ENCODE data around the gene RALBP1. TPM values are rescaled to one million over a fixed set of nuclear protein-coding genes. Genes with fewer than 3 reads are reported as not detected.

Gene RALBP1
- total RNA-seq, 1 donor: 91.0 TPM

- DNase-seq (ENCODE audit: low read depth in 2 of 3, low spot score in 2 of 3): no peak
Observed at GRCh38 chr18:9506046-9506792, 30.9 kb downstream of the RALBP1 start.

DNA sequence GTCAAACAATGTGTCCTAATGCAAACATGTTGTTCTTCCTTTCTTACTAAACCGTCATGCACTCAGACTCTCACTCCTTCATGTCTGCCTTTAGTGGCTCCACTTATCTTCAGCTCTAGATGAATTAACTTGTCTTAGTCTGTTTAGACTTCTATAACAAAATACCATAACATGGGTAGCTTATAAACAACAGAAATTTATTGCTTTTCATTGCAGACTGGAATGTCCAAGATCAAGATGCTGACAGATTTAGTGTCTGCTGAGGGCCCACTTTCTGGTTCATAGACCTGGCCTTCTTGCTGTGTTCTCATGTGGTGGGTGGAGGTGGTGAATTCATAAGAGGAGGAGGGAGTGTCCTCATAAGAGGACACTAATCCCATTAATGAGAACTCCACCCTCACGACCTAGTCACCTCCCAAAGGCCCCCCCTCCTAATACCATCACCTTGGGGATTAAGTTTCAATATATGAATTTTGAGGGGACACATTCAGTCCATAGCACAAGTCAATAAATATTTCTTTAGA lies 32.3 kb downstream of the RALBP1 start:
- no peak for DNase-seq (ENCODE audit: low read depth in 2 of 3, low spot score in 2 of 3)

DNA sequence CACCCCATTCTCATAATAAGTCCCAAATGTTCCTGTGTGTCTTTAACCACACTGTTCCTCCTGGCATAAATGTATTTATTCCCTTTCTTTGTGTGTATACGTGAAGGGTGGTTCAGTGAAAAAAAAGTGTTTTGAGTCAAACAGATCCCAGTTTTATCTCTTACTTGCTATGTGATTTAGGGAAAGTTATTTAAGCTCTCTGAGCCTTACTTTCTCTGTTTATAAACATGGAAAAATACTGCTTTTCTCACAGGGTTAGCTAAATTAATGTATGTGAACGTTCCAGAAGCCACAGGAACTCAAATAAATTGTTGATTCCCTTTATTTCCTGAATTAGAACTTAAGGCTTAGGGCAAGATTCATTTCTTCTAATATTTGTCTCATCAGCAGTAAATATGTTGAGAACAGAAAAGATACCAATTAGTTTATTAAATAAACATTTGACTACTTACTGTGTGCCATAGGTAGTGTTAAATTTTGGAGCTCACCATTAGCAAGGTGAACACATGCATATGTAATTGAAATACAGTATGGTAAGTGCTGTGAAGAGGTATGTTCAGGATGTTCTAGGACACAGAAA lies 33.2 kb downstream of the RALBP1 start:
- no peak for DNase-seq (ENCODE audit: low read depth in 2 of 3, low spot score in 2 of 3)

- DNase-seq (ENCODE audit: low read depth in 2 of 3, low spot score in 2 of 3): no peak
Observed at GRCh38 chr18:9513971-9514512, 38.7 kb downstream of the RALBP1 start.

- peak; percentile 7 to 58 (median 40) for DNase-seq (ENCODE audit: low read depth in 2 of 3, low spot score in 2 of 3)
Observed at GRCh38 chr18:9516437-9517064, 41.2 kb downstream of the RALBP1 start.

DNA sequence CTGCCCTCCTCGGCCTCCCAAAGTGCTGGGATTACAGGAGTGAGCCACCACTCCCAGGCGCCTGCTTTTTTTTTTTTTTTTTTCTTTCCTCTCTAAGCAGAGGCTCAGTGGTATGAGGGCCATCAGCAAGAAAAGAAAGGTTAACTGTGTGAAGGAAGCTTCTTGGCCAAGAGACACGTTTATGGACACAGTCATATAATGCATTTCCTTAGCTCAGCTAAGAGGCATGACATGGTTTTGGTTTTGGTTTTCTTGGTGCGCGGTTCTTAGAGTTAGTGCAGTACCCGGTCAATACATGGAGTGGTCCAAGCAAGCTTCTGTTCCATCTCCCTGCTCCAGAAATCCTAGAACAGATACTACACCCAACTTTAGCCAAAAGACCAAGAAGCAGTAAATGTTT lies 42.6 kb downstream of the RALBP1 start:
- no peak for DNase-seq (ENCODE audit: low read depth in 2 of 3, low spot score in 2 of 3)

DNA sequence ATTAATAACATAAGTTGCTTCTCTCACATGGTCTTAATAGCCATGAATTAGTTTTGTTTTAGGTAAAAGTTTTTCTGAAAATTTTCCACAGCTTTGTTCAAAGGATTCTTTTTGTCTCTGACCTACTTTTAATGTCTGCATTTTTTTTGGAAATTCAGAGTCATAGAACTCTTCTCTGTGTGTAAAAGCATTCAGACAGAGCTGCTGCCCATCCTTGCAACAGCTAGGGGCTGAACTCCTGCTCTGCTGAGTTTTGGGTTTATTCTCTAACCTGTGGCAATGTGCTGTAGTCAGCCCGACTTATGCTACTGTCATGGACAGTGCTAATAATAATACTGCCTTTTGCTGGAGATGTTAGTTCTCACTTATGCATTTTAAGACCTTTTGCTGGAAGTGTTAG lies 44.1 kb downstream of the RALBP1 start:
- no peak for DNase-seq (ENCODE audit: low read depth in 2 of 3, low spot score in 2 of 3)

DNA sequence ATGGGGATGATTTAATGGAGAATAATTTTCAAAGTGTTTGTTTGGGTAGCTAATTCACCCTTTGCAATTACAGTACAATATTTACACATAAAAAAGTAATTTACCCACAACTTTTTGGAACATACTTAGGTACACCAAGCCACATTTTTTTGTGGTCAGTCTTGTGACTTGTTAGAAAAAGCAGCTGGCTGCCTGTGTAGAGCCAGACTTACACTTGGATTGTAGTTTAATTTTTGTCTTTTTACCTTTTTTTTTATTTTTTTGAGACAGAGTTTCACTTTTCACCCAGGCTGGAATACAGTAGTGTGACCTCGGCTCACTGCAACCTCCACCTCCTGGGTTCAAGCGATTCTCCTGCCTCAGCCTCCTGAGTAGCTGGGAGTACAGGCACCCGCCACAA lies 45.4 kb downstream of the RALBP1 start:
- DNase-seq (ENCODE audit: low read depth in 2 of 3, low spot score in 2 of 3): peak in 1 of 3 donors; percentile 36

DNA sequence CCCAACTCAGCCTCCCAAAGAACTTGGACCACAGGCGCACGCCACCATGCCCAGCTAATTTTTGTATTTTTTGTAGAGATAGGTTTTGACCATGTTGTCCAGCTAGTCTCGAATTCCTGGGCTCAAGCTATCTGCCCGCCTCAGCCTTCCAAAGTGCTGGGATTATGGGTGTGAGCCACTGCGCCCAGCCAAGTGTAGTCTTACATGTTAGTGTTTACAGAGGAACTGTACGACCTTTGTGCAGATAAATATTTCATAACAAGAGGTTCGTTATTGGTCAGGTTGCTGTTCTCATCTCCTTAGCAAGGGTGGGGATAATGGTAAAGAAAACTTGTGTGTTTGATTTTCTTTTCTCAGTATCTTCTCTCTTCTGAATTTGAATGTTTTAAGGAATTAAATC lies 46.5 kb downstream of the RALBP1 start:
- DNase-seq (ENCODE audit: low read depth in 2 of 3, low spot score in 2 of 3): no peak

- DNase-seq (ENCODE audit: low read depth in 2 of 3, low spot score in 2 of 3): no peak
Observed at GRCh38 chr18:9522952-9523351, 47.6 kb downstream of the RALBP1 start.

DNA sequence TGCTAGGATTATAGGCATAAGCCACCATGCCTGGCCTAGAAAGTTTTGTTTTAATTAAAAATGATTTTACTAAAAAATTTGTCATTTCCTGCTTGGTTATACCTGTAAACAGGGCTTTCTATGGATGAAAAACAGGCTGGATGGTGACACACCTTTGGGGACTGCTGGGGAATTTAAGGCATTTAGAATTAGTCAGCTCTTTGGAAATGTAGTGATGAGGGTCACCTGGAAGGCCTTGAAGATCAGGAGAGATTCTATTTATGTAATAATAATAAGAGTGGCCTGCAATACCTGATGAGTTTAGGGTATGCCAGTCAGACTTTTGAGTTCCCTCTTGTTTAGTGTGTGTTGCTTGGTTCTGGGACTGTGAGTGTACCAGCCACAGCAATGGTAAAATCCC lies 51.1 kb downstream of the RALBP1 start:
- no peak for DNase-seq (ENCODE audit: low read depth in 2 of 3, low spot score in 2 of 3)

DNA sequence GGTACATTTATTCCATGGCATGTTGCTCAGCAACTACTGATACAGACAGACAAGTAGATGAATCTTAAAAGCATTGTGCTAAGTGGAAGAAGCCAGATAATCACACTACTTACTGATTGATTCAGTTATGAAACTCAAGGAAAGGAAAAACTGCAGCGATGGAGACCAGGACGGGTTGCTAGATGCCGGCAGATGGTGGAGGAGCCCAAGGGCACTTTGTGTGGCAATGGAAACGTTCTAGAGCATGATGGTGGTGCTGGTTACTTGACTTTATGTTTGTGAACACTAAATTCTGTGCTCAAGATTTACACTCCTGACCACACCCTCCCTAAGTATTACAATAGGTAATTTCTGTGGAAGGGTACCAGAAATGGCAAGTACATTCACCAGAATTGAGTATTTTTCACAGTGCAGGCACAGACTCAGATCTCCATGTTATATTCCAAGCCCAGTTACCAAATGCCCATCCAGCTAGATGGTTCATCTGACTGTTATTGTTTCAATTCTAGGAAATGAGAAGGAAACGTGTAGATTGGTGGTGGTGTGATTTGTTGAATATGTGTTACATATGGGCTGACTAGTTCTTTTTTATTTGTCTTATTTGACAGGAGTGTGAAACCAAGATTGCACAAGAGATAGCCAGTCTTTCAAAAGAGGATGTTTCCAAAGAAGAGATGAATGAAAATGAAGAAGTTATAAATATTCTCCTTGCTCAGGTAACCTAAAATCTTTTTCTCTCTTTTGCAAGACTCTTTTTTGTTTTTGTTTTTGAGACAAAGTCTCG lies 55.1 kb downstream of the RALBP1 start:
- peak in 1 of 3 donors; percentile 5 for DNase-seq (ENCODE audit: low read depth in 2 of 3, low spot score in 2 of 3)

DNA sequence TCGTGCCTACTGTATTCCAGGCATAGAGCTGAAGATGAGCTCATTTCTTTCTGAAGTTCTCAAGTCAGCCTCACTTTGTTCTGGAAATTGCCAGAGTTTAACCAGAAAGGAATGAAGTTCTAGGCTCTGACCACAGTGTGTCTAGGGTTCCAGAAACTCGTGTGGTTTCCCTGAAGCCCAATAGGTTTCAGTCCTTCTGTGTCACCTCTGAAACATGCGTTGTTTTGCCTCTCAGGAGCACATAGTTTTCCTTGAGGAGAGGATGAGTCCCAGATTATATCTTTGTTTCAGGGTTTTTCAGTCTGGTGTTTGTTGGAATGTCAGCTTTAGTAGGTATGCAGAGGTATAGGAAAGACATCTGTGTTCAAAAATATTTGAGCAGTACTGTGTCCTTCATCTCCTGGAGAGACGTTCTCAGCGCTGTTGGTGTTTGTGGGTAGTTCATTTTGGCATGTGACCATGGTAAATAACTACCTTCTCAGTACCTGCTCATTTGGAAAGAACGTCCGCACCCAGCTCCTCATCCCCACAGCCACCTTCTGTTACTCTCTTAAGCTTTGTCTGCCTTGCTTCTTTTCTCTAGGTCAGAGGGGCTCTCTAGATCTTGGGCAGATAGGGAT lies 56.6 kb downstream of the RALBP1 start:
- no peak for DNase-seq (ENCODE audit: low read depth in 2 of 3, low spot score in 2 of 3)

GRCh38 chr18:9534844-9535243 lies 59.5 kb downstream of the RALBP1 start:
- DNase-seq (ENCODE audit: low read depth in 2 of 3, low spot score in 2 of 3): no peak

- no peak for DNase-seq (ENCODE audit: low read depth in 2 of 3, low spot score in 2 of 3)
Observed at GRCh38 chr18:9535430-9535991, 60.2 kb downstream of the RALBP1 start.

DNA sequence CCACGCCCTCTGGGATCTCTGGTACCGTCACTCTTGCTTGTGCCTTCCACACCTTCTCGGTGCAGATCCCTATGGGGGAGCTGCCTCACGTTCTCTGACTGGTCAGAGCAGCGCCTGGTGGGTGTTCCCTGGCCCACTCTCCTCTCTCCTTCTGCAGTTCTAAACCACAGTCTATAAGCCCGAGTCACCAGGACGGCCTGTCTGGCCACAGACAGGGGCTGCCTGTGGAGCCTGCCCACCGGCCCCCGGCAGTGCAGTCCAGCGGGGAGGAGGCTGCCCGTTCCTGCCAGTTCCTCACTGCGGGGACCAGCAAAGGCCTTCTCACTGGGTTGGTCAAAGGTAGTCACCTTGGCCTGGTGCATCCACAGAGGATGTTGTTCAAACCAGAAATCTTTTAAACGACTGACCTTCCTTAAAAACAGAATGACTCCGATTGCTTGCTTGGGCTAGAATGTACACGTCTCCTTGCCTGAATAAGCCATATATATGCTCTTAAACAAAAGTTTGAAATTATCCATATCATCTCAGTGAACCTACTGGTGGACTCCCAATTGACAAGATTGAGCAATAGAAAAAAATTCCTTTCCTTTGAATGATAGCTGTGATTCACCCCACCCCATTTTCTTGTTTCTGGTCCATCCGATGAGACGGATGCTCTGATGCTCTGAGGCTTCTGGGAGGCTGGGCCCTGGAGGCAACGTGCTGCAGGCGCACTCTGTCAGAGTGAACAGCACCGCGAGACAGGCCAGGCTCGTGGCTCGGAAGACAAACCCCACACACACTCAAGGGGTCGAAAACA lies 61.2 kb downstream of the RALBP1 start:
- no peak for DNase-seq (ENCODE audit: low read depth in 2 of 3, low spot score in 2 of 3)

DNA sequence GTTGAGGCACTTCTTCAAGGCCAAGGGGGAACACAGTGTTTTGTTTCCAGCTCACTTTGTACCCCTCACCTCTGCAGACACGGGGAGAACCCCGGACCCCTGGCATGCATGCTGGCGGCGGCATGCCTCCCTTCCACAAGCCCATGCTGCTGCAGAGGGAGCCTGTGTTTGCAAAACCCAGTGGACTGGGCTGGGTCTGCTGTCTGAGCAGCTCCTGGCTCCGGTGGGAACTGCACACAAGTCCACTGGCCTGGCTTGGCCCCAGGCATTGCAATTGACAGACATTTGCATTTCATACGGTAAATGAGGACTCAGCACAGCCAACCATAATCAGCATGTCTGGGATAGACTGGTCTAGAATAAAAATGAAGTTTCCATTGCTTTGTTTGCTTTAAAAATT lies 62.4 kb downstream of the RALBP1 start:
- DNase-seq (ENCODE audit: low read depth in 2 of 3, low spot score in 2 of 3): no peak

- no peak for DNase-seq (ENCODE audit: low read depth in 2 of 3, low spot score in 2 of 3)
Observed at GRCh38 chr18:9539283-9539682, 64.0 kb downstream of the RALBP1 start.

GRCh38 chr18:9539938-9540337 lies 64.6 kb downstream of the RALBP1 start:
- DNase-seq (ENCODE audit: low read depth in 2 of 3, low spot score in 2 of 3): no peak

Data from hematopoietic multipotent progenitor cell (in vitro differentiated cells).